KMS-11 (cell line): ENCODE results near the gene ACTRT1.

Experiments used
- H2AFZ ChIP-seq: fragments of 200-600 bp; sonication (generic); 2 replicates; pipeline ENCODE4 v1.6.1; 2016; ENCODE audit warnings: antibody characterized with exemption, mixed run types, low read depth
- H3K27ac ChIP-seq: fragments of 200-600 bp; sonication (generic); 2 replicates; pipeline ENCODE4 v1.6.1; 2016; ENCODE audit warnings: mild to moderate bottlenecking, mixed run types
- H3K27me3 ChIP-seq: fragments of 200-600 bp; sonication (generic); 2 replicates; pipeline ENCODE4 v1.6.1; 2017; ENCODE audit warnings: mild to moderate bottlenecking, low read depth, mixed run types, moderate library complexity; ENCODE audit not compliant: insufficient read depth
- H3K36me3 ChIP-seq: fragments of 200-600 bp; sonication (generic); 2 replicates; pipeline ENCODE4 v1.6.1; 2017; ENCODE audit warnings: mild to moderate bottlenecking, mixed run types; ENCODE audit not compliant: insufficient read depth
- H3K4me1 ChIP-seq: fragments of 200-600 bp; sonication (generic); 2 replicates; pipeline ENCODE4 v1.6.1; 2016; ENCODE audit warnings: mild to moderate bottlenecking, low read depth, mixed run types; ENCODE audit not compliant: poor library complexity, severe bottlenecking
- H3K4me2 ChIP-seq: fragments of 200-600 bp; sonication (generic); 2 replicates; pipeline ENCODE4 v1.7.0; 2016; ENCODE audit warnings: mild to moderate bottlenecking, mixed run types
- H3K4me3 ChIP-seq: fragments of 200-600 bp; sonication (generic); IDR thresholded peaks from 2 replicates; pipeline ENCODE4 v1.6.1; 2017; ENCODE audit warnings: low read depth, low read length, mixed read lengths; ENCODE audit not compliant: insufficient read depth
- H3K79me2 ChIP-seq: fragments of 200-600 bp; sonication (generic); 2 replicates; pipeline ENCODE4 v1.6.1; 2016; ENCODE audit warnings: low read depth, mixed run types; ENCODE audit not compliant: insufficient read depth
- H3K9ac ChIP-seq: fragments of 200-600 bp; sonication (generic); 2 replicates; pipeline ENCODE4 v1.6.1; 2016; ENCODE audit warnings: mild to moderate bottlenecking, mixed run types
- H4K20me1 ChIP-seq: fragments of 200-600 bp; sonication (generic); 2 replicates; pipeline ENCODE4 v1.6.1; 2016; ENCODE audit warnings: mild to moderate bottlenecking, mixed run types; ENCODE audit not compliant: insufficient read depth
- TF ChIP-seq, protein P1 (sequence below): fragments of 200-600 bp; sonication (generic); conservative IDR thresholded peaks from 2 replicates; pipeline ENCODE4 v1.6.1; 2017; ENCODE audit warnings: low read depth, mild to moderate bottlenecking, antibody characterized with exemption, low read length, moderate library complexity, mixed read lengths

The ACTRT1 gene

GRCh38 chrX:128052303-128052702, at the start of gene ACTRT1:
ACTRT1 (minus strand) TSS chrX:128052403; CDS start chrX:128052206, 197 bp downstream.
- Histone ChIP-seq H3K27me3 (no peaks in the 10 kb centered on the region), H2AFZ (no peak within 1 kb of the TSS), H3K4me1 (no peaks in the 10 kb centered on the region), H3K27ac (no peak within 1 kb of the TSS), H3K36me3 (no peaks in the 10 kb centered on the region), H3K79me2 (no peaks in the 10 kb centered on the region), H3K4me3 (no peak within 1 kb of the TSS), H3K9ac (no peak within 1 kb of the TSS), H3K4me2 (no peak within 1 kb of the TSS), H4K20me1 (no peaks in the 10 kb centered on the region)
- TF ChIP-seq, protein P1, sequence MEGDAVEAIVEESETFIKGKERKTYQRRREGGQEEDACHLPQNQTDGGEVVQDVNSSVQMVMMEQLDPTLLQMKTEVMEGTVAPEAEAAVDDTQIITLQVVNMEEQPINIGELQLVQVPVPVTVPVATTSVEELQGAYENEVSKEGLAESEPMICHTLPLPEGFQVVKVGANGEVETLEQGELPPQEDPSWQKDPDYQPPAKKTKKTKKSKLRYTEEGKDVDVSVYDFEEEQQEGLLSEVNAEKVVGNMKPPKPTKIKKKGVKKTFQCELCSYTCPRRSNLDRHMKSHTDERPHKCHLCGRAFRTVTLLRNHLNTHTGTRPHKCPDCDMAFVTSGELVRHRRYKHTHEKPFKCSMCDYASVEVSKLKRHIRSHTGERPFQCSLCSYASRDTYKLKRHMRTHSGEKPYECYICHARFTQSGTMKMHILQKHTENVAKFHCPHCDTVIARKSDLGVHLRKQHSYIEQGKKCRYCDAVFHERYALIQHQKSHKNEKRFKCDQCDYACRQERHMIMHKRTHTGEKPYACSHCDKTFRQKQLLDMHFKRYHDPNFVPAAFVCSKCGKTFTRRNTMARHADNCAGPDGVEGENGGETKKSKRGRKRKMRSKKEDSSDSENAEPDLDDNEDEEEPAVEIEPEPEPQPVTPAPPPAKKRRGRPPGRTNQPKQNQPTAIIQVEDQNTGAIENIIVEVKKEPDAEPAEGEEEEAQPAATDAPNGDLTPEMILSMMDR: no peak

DNA sequence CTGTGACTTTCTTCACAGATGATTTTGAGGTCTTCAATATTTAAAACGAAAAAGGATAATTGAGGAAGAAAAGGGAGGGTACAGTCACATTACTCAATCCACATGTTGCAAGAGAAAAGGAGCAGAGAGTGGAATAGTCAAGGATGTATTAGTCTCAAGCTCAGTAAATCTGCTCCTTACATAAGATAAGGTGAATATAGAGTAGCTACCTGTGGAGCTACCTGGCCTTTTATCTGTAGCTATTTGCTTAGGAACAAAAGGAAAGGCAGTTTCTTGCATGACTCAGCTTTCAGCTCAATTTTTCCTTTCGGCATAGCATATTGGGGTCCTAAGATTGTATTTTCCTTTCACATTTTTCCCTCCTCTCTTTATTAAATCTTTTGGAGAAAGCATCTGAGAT, 26.3 kb upstream of the ACTRT1 start:
- H3K27ac ChIP-seq: no peak overlapping the region
- H3K4me2 ChIP-seq: no peak overlapping the region
- TF ChIP-seq, protein P1: no peak
- no peaks in the 10 kb centered on the region for H3K79me2 ChIP-seq
- no peaks in the 10 kb centered on the region for H4K20me1 ChIP-seq
- no peaks in the 10 kb centered on the region for H3K27me3 ChIP-seq
- H3K4me1 ChIP-seq: no peaks in the 10 kb centered on the region
- H3K36me3 ChIP-seq: no peaks in the 10 kb centered on the region
- no peak overlapping the region for H3K4me3 ChIP-seq
- H3K9ac ChIP-seq: no peak overlapping the region
- H2AFZ ChIP-seq: no peak overlapping the region

DNA sequence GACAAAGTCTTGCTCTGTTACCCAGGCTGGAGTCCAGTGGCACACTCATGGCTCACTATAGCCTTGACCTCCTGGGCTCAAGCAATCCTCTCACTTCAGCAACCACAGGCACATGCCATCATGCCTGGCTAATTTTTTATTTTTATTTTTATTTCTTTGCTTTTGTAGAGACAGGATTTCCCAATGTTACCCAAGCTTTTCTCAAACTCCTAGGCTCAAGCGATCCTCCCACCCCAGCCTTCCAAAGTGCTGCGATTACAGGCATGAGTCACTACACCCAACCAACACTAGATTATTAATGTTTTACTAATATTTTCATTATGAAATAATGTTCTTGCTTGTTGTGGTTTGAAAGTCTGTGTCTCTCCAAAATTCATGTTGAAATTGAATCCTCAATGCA, 5.2 kb upstream of the ACTRT1 start:
- no peak overlapping the region for H2AFZ ChIP-seq
- H3K36me3 ChIP-seq: no peaks in the 10 kb centered on the region
- H3K4me3 ChIP-seq: no peak overlapping the region
- H3K4me1 ChIP-seq: no peaks in the 10 kb centered on the region
- no peak overlapping the region for H3K27ac ChIP-seq
- H4K20me1 ChIP-seq: no peaks in the 10 kb centered on the region
- TF ChIP-seq, protein P1: no peak
- H3K4me2 ChIP-seq: no peak overlapping the region
- no peaks in the 10 kb centered on the region for H3K27me3 ChIP-seq
- no peak overlapping the region for H3K9ac ChIP-seq
- H3K79me2 ChIP-seq: no peaks in the 10 kb centered on the region

- no peaks in the 10 kb centered on the region for H3K4me1 ChIP-seq
- H3K27ac ChIP-seq: no peak overlapping the region
- H4K20me1 ChIP-seq: no peaks in the 10 kb centered on the region
- H3K4me3 ChIP-seq: no peak overlapping the region
- no peak overlapping the region for H2AFZ ChIP-seq
- no peak overlapping the region for H3K9ac ChIP-seq
- TF ChIP-seq, protein P1: no peak
- no peaks in the 10 kb centered on the region for H3K36me3 ChIP-seq
- H3K4me2 ChIP-seq: no peak overlapping the region
- no peaks in the 10 kb centered on the region for H3K27me3 ChIP-seq
- H3K79me2 ChIP-seq: no peaks in the 10 kb centered on the region
Observed at GRCh38 chrX:128051526-128051925, 677 bp downstream of the ACTRT1 start.
